PFSK-1 (cell line): ENCODE results near the gene GCFC2.

ENCODE experiments used
- POLR2AphosphoS5 ChIP-seq: IDR thresholded peaks from 2 replicates; pipeline ENCODE4 v1.6.1; 2012; ENCODE audit warnings: low read depth, mild to moderate bottlenecking, control low read depth, low read length, moderate library complexity
- REST ChIP-seq, 2 experiments: IDR thresholded peaks; 2 replicates each; pipeline versions ENCODE4 v1.6.1 to v1.8.0; 2011 to 2012; ENCODE audit warnings: low read depth in 2 of 2, low read length in 2 of 2, control low read depth in 1 of 2, inconsistent platforms in 1 of 2, mild to moderate bottlenecking in 1 of 2, moderate library complexity in 1 of 2; ENCODE audit not compliant: insufficient read depth in 1 of 2
- TAF1 ChIP-seq: IDR thresholded peaks from 2 replicates; pipeline ENCODE4 v1.6.1; 2012; ENCODE audit warnings: low read length, control low read depth, borderline replicate concordance; ENCODE audit not compliant: insufficient read depth

- TF ChIP-seq REST (IDR thresholded peaks at IDR 0.05; ENCODE audit: insufficient read depth in 1 of 2, low read depth in 2 of 2, low read length in 2 of 2) (no peak), TAF1 (no peak), POLR2AphosphoS5 (no peak)
Measured at GRCh38 chr2:75675908-75676307, 34.8 kb downstream of the GCFC2 start.
